Activated CD4-positive, alpha-beta T cell treated with anti-CD3 and anti-CD28 coated beads, Interleukin-2, amount 50 U/mL, for 48 hours (primary cell): ENCODE results near the gene CIDEA.

Source experiments
- DNase-seq, 2 experiments: peaks; one replicate each; pipeline ENCODE4 v3.0.0-alpha.2; 2020

CIDEA gene

GRCh38 chr18:12302391-12303147, 48.4 kb downstream of the CIDEA start:
- no peak for DNase-seq

GRCh38 chr18:12304351-12305210, 50.4 kb downstream of the CIDEA start:
- DNase-seq = no peak

- no peak for DNase-seq
Observed at GRCh38 chr18:12305211-12305610, 51.0 kb downstream of the CIDEA start.

GRCh38 chr18:12305930-12306629, 51.9 kb downstream of the CIDEA start:
- DNase-seq = no peak

GRCh38 chr18:12306752-12307700, 52.9 kb downstream of the CIDEA start:
- peak in 1 of 2 experiments; percentile 14 for DNase-seq

- DNase-seq = peak; percentile 41 to 49
Observed at GRCh38 chr18:12307701-12308385, 53.7 kb downstream of the CIDEA start, which contains the start of gene TUBB6. Gene TUBB6 (plus strand): TSS chr18:12308241. CDS start chr18:12308293, 52 bp downstream.

- peak; percentile 39 to 52 for DNase-seq
Observed at GRCh38 chr18:12308386-12309100, 54.4 kb downstream of the CIDEA start.

GRCh38 chr18:12309683-12310198, 55.6 kb downstream of the CIDEA start:
- no peak for DNase-seq

- no peak for DNase-seq
Observed at GRCh38 chr18:12310762-12311161, 56.6 kb downstream of the CIDEA start.

GRCh38 chr18:12312976-12313375, 58.8 kb downstream of the CIDEA start:
- DNase-seq = no peak

- no peak for DNase-seq
Observed at GRCh38 chr18:12313530-12314245, 59.5 kb downstream of the CIDEA start.

- no peak for DNase-seq
Observed at GRCh38 chr18:12314591-12315305, 60.6 kb downstream of the CIDEA start.

GRCh38 chr18:12315490-12315889, 61.3 kb downstream of the CIDEA start:
- DNase-seq = no peak

GRCh38 chr18:12315911-12316310, 61.8 kb downstream of the CIDEA start:
- no peak for DNase-seq

GRCh38 chr18:12317664-12318333, 63.6 kb downstream of the CIDEA start:
- no peak for DNase-seq

- DNase-seq = no peak
Observed at GRCh38 chr18:12318334-12318697, 64.2 kb downstream of the CIDEA start.

GRCh38 chr18:12318857-12319256, 64.7 kb downstream of the CIDEA start:
- no peak for DNase-seq

- DNase-seq = no peak
Observed at GRCh38 chr18:12321333-12321732, 67.2 kb downstream of the CIDEA start.
